COLO829 (cell line): ENCODE measurements around the gene PNPLA2.

Source experiments
- DNase-seq: peaks from one replicate; pipeline ENCODE4 v3.0.0; 2012; ENCODE audit warnings: low spot score

The PNPLA2 gene

DNA sequence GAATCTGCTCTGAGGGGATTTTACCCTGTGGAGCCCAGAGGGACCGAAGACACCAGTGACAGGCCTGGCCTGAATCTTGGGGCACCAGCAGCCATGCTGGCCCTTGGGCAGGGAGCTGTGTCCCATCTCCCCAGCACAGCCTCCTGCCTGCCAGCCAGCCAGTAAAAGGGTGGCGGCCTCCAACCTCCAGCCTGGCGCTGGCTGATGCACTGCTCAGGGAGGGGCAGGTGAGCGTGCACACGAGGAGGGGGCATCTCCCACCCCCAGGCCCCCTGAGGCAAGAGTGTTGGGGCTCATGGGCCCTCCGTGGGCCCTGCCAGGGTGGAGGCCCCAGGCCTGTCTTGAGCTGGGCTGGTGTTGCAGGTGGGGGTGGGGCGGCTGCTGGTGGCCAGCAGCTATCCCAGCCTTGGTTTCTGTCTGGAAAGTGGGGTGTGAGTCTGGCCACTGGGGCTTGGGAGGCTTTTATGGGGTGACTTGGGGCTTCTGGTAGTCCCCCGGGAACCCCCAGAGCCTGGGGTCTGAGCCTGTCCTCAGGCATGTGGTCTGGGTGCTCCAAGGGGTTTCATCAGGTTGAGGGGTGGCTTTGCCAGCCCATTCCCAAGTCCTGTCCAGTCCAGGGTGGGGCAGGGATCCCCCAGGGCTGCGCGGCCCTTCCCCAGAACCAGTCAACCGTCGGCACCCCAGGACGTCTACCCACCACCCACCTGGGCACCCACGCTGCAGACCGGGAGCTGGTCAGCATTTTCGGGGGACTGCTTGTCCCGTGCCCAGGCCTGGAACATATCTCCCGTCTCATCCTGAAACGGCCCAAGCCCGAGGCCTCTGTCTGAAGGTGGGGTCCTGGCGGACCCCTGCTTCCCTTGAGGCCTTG lies 41.8 kb downstream of the PNPLA2 start:
- no peak for DNase-seq

DNA sequence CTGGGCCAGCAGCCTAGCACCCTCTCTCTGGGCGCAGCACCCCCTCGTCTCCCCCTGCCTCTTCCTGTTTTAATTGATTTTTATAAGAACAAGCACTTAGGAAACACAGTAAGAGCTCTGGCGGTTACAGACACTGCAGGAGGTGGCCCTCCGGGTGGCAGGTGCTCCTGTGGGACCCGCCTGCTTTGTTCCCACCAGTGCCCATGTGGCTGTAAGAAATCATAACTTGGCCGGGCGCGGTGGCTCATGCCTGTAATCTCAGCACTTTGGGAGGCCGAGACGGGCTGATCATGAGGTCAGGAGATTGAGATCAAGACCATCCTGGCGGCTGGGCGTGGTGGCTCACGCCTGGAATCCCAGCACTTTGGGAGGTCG lies 42.4 kb downstream of the PNPLA2 start:
- no peak for DNase-seq

DNA sequence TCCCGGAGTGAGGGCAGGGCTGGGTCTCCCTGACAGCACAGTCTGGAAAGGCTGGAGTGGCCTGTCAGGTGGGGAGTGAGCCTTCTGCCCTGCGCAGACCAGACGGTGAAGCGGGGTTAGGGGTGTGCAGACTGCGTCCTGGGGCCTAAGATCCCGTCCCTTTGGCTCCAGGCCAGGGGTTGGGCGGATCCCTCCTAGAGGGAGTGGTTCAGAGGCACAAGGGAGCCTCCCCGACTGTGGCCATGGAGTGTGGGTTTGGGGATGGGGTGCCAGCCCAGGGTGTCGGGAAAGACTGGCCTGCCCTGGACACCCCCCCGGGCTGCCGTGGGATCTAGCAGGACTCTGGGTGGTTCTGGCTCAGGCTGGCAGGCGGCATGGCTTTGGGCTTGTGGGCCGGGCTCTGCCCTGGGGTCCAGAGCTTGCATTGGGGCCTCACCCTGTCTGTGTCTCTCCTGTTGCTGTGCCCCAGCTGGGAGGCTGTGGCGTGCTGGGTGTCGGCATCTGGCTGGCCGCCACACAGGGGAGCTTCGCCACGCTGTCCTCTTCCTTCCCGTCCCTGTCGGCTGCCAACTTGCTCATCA lies 43.5 kb downstream of the PNPLA2 start:
- DNase-seq, result no peak

DNA sequence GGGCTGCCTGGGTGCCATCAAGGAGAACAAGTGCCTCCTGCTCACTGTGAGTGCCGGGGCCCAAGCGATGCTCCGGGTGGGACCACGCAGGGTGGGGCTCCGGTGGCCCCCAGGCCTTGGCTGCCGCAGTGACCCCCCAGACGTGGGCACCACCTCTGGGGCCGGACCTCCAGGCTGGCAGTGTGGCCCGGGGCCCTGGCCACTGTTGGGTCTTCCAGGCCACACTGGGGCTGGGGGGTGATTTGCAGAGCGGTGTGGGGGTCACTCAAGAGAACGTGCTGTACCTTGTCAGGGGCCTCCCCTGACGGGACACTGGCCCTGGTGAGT lies 43.9 kb downstream of the PNPLA2 start:
- DNase-seq, result no peak

- no peak for DNase-seq
Observed at GRCh38 chr11:863023-863909, 44.6 kb downstream of the PNPLA2 start.

GRCh38 chr11:863910-864827 lies 45.5 kb downstream of the PNPLA2 start:
- DNase-seq, result no peak

- no peak for DNase-seq
Observed at GRCh38 chr11:864898-865297, 46.2 kb downstream of the PNPLA2 start.

GRCh38 chr11:865462-866430 lies 47.0 kb downstream of the PNPLA2 start:
- DNase-seq, result no peak

- no peak for DNase-seq
Observed at GRCh38 chr11:866481-866880, 47.8 kb downstream of the PNPLA2 start.

- no peak for DNase-seq
Observed at GRCh38 chr11:867856-868358, 49.2 kb downstream of the PNPLA2 start.

DNA sequence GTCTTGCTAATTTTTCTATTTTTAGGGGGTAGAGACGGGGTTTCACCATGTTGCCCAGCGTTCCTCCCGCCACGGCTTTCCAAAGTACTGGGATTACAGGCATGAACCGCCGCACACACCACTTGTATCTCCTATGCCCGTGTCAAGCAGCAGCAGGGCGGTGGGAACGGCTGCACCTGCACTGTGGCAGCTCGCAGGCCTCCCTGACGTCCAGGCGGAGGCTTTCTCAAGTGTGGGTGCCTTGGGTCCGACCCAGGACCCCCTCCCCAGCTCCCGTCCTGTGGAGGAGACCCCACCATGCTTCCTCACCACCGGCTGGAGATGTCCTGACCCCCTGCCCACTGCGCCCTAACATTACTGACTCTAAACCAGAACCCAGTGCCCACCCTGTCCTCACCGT lies 49.7 kb downstream of the PNPLA2 start:
- no peak for DNase-seq

GRCh38 chr11:868802-869201 lies 50.1 kb downstream of the PNPLA2 start:
- DNase-seq, result no peak

GRCh38 chr11:869399-870126 lies 50.8 kb downstream of the PNPLA2 start:
- DNase-seq, result no peak

- no peak for DNase-seq
Observed at GRCh38 chr11:870127-870413, 51.4 kb downstream of the PNPLA2 start.

GRCh38 chr11:870418-870817 lies 51.7 kb downstream of the PNPLA2 start:
- DNase-seq, result no peak

DNA sequence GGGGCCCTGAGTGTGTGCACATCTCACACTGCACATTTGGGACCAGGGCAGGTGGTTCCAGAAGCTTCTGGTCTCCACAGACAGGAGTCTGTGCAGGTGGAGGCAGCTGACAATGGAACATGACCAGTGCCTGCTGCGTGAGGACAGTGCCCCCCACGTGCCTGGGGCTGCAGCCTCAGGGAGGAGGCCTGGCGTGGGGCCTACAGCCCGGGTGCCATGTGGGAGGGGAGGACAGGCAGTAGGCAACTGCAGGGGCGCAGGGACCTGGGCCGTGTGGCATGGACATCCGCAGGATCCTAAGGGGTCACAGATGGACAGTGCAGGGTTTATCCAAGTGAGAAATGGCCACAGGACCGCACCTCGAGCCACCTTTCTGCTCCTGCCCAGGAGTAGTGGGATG lies 52.8 kb downstream of the PNPLA2 start:
- no peak for DNase-seq

GRCh38 chr11:872799-873198 lies 54.1 kb downstream of the PNPLA2 start:
- DNase-seq, result no peak

- DNase-seq, result no peak
Observed at GRCh38 chr11:873706-874105, 55.0 kb downstream of the PNPLA2 start.
